Measurements from ENCODE around the gene LRP10.
"Not testable (repeated sequence)": the region's sequence is repeated elsewhere in the genome, so short reads cannot be mapped to it uniquely, and the experiment has no call there.

Gene LRP10

DNA sequence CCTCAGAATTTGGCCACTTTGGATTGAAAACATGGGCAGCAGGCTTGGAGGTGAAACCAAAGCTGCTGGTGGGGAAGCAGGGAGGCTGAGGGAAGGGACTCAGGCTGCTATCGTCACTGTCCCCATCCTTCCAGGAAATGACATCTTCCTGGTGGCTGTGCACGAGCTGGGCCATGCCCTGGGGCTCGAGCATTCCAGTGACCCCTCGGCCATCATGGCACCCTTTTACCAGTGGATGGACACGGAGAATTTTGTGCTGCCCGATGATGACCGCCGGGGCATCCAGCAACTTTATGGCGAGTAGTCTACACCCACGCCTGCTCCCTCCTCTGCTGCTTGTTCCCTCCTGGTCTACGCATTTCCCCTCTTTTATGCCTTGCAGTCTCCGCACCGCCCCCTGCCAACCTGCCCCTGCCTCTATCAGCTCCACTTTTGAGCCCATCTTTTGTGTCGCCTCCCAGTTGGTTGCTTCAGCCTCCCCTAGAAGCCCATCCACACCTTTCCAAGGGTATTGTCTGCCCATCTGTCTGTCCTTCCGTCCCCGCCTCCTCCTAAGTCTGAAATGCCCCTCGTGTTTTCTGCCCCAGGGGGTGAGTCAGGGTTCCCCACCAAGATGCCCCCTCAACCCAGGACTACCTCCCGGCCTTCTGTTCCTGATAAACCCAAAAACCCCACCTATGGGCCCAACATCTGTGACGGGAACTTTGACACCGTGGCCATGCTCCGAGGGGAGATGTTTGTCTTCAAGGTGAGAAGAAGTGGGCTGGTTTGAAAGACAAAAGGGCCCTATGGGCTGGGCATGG lies 28.2 kb upstream of the LRP10 start:
- DNase-seq: no peak

- DNase-seq: no peak
Observed at GRCh38 chr14:22844221-22845102, 27.1 kb upstream of the LRP10 start.

- DNase-seq: no peak
Observed at GRCh38 chr14:22845103-22845394, 26.5 kb upstream of the LRP10 start.

DNA sequence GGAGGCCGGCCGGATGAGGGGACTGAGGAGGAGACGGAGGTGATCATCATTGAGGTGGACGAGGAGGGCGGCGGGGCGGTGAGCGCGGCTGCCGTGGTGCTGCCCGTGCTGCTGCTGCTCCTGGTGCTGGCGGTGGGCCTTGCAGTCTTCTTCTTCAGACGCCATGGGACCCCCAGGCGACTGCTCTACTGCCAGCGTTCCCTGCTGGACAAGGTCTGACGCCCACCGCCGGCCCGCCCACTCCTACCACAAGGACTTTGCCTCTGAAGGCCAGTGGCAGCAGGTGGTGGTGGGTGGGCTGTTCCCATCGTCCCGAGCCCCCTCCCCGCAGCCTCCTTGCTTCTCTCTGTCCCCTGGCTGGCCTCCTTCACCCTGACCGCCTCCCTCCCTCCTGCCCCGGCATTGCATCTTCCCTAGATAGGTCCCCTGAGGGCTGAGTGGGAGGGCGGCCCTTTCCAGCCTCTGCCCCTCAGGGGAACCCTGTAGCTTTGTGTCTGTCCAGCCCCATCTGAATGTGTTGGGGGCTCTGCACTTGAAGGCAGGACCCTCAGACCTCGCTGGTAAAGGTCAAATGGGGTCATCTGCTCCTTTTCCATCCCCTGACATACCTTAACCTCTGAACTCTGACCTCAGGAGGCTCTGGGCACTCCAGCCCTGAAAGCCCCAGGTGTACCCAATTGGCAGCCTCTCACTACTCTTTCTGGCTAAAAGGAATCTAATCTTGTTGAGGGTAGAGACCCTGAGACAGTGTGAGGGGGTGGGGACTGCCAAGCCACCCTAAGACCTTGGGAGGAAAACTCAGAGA lies 25.5 kb upstream of the LRP10 start:
- no peak for DNase-seq

DNA sequence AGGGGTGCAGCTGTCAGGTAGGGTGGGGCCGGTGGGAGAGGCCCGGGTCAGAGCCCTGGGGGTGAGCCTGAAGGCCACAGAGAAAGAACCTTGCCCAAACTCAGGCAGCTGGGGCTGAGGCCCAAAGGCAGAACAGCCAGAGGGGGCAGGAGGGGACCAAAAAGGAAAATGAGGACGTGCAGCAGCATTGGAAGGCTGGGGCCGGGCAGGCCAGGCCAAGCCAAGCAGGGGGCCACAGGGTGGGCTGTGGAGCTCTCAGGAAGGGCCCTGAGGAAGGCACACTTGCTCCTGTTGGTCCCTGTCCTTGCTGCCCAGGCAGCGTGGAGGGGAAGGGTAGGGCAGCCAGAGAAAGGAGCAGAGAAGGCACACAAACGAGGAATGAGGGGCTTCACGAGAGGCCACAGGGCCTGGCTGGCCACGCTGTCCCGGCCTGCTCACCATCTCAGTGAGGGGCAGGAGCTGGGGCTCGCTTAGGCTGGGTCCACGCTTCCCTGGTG lies 24.7 kb upstream of the LRP10 start:
- DNase-seq: no peak

DNA sequence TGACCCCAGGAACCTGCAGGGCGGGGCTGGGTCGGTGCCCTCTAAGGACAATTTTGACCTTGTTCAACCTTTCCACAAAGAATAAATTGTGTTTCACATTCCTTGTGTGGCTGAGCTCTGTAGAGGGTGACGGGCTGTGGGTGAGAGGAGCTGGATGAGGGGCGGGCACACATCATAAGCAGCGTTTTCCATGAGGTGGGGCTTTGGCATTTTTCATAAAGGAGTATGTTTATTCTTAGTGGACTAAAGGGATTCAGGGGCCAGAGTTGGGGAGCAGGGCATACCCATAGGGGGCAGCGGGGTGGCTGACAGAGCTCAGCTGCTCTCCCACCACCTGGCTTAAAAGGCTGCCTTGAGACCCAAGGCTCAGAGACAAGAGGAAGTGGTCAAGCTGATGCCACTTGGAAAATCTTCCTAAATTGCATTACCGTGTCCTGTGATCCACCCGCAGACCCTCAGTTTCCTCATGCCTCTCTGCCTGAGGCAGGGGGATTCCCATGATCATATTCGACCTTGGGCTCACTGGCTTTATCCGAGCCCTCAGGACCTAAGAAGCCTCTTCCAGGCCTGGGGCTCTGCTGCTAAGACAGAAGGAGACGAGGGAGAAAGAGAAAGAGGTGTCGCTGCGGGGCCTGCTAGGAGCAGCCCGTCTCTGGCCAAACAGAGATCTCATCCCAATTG lies 23.7 kb upstream of the LRP10 start:
- DNase-seq: no peak

DNA sequence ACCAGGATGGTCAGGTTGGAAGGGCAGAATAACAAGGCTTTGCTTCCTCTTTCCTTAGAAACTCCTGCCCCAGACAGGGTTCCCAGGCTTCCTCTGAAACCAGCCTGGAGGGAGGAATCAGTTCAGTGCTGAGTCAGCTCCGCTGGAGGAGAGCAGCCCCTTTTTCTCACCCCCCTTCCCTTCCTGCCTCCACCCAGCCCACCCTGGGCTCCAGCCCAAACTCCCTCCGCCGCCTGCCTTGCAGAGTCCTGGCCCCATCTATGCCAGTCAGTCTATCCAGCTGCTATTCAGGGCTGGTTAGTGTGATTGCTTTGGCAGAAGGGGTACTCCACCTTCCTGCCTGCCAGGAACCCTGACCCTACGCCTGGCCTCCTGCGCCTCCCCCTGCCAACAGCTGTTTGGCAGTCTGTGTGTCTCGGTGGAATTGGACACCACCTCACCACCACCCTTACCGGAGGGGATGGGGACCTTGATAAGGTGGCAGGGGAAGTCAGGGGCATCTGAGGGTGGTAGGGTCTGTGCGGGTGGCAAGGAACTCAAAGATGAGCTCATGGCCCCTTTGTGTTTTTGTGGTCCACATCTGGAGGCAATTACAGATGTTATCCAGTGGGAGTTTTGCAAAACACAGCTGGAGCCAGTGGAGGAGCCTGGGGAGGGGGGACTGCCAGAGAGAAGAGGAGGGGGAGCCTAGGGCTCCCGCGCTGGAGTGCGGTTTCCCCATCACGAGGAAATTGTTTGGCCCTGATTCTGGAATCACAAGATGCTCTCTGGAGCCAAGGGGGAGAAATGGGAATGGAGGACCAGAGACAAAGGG lies 23.0 kb upstream of the LRP10 start:
- no peak for DNase-seq

GRCh38 chr14:22849212-22849819 lies 22.2 kb upstream of the LRP10 start:
- DNase-seq: no peak

DNA sequence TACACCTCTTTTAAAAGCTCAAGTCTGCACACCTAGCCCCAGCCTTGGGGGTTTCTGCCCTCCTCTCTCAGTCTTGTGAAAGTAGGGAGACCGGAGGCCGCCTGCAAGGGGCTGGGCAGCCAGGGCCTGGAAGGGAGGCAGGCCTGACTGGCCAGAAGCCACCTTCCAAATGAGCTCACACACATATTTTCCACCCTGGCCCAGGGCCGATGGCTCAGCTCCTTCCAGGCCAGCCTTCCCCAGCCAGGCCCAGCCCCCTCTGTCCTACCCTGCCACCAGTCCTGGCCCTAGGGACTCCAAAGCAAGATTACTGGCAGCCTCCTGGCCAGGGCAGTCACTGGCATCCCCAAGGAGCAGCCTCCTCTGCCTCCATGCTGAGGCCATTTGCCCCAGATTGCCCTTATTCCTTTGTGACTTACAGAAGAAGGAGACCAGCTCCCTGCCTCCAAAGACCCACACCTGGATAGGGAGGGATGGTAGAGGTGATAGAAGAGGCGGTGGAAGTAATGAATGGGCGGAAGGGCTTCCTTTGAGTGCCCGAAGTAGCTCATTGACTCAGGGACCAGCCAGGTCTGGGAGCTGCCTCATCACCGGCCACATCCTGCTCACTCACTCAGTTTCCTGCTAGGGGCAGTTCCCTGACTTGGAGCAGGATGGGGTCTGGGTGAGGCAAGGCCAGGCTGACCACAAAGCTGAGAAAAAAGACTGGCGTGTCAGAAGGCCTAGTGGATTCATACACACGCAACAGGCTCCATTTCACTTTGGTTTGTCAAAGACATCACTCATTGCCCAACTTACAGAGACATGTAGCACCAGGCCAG lies 20.4 kb upstream of the LRP10 start:
- DNase-seq: peak; percentile 40

GRCh38 chr14:22852178-22852577 lies 19.4 kb upstream of the LRP10 start:
- DNase-seq: not testable (repeated sequence)

DNA sequence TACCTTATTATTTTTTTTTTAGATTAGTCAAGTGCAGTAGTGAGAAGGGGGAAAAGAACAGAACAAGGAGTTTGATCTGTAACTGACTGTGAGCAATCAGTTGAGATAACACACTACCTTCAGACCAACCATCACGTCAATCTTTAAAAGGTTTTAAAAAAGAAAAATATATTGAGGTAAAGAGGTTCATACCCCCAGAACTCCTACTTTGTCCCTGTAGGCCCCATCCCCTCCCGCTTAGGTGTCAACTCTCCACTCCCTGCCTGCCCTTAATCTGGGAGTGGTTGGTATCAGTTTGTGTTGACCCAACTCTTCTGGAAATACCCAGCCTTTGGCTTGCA lies 19.0 kb upstream of the LRP10 start:
- no peak for DNase-seq

DNA sequence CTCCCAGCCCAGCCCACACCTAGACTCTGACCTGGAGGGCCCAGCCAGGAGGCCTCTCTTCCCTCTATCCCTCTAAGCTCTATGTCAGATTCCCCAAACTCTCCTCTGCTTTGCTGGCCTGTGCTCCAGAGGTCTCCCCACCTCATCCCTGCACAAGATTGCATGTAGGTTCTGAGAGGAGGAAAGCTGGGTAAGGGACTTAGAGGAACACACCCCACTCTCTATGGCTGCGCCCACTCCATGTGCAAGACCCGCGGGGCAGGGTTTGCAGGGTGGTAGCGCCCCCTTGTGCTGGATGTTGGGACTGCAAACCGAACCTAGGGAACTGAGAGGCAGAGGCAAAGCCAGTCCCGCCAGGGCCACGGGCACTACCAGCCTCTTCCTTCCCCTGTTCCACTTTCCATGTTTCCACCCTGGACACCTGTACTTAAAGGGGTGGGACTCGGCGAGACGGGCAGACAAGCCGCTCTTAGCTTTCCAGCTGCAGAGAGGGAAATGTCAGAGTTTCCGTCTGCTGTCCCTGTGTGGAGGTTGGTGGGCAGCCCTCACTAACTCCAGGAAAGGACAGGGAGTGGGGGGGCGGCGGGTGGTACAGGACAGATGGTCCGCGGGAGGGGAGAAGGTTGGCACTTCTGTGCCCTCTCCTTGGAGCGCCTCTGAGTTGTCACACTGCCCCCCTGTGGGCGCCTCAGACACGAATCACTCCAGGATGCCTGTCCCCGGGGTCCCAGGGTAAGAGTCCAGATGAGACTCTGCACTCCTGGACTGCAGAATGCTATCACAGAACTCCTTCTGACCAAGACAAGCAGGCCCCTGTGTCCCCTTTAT lies 18.4 kb upstream of the LRP10 start:
- peak; percentile 94 for DNase-seq

GRCh38 chr14:22854296-22854695 lies 17.2 kb upstream of the LRP10 start:
- DNase-seq: not testable (repeated sequence)

GRCh38 chr14:22854963-22855724 lies 16.4 kb upstream of the LRP10 start:
- no peak for DNase-seq

- DNase-seq: no peak
Observed at GRCh38 chr14:22856428-22856827, 15.1 kb upstream of the LRP10 start.

GRCh38 chr14:22860377-22860776 lies 11.2 kb upstream of the LRP10 start:
- DNase-seq: not testable (repeated sequence)

GRCh38 chr14:22861651-22862050 lies 9.9 kb upstream of the LRP10 start:
- DNase-seq: no peak

- no peak for DNase-seq
Observed at GRCh38 chr14:22864979-22865378, 6.6 kb upstream of the LRP10 start.

Data from stimulated activated CD4-positive, alpha-beta T cell treated with anti-CD3 and anti-CD28 coated beads, Interleukin-15, amount 100 ng/mL, for 24 hours (primary cell).